ENCODE results near the gene MCC.

DNA sequence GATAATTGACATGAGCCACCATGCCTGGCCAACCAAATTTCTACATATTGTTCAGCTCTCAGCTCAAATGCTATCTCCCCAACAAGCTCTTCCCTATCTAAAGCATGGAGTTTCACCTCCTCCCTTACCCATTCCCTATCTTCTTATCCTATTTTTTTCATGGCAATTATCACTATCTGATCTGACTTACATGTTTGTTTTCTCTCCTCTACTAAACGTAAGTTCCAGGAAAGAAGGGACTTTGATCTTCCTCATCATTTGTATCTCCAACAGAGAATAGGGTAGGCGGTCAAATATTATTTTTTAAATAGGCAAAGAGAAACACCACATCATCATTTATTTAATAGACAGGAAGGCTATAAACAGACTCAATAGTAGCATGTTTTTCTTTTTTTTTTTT lies 381.4 kb downstream of the MCC start:
- TF ChIP-seq, protein P1, sequence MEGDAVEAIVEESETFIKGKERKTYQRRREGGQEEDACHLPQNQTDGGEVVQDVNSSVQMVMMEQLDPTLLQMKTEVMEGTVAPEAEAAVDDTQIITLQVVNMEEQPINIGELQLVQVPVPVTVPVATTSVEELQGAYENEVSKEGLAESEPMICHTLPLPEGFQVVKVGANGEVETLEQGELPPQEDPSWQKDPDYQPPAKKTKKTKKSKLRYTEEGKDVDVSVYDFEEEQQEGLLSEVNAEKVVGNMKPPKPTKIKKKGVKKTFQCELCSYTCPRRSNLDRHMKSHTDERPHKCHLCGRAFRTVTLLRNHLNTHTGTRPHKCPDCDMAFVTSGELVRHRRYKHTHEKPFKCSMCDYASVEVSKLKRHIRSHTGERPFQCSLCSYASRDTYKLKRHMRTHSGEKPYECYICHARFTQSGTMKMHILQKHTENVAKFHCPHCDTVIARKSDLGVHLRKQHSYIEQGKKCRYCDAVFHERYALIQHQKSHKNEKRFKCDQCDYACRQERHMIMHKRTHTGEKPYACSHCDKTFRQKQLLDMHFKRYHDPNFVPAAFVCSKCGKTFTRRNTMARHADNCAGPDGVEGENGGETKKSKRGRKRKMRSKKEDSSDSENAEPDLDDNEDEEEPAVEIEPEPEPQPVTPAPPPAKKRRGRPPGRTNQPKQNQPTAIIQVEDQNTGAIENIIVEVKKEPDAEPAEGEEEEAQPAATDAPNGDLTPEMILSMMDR (conservative IDR thresholded peaks at IDR 0.05; ENCODE audit: low read length) = no peak
- TF ChIP-seq EZH2phosphoT487 (IDR thresholded peaks at IDR 0.05; ENCODE audit: borderline replicate concordance, low read depth, low read length) = no peak
